ENCODE measurements around the gene PRICKLE3. TPM values are rescaled to one million over a fixed set of nuclear protein-coding genes. Genes with fewer than 3 reads are reported as not detected.

PRICKLE3 gene
- total RNA-seq, 1 donor from 2014 or later, result 20.2 TPM

Other genes starting within 250 kb of the PRICKLE3 start
- gene OTUD5, start 228.8 kb downstream of the PRICKLE3 start, total RNA-seq (ENCODE audit: insufficient read depth, low replicate concordance), result 44.5 TPM
- 1.2 TPM for gene KCND1, start 214.5 kb downstream of the PRICKLE3 start, total RNA-seq (ENCODE audit: insufficient read depth, low replicate concordance)
- gene GRIPAP1, start 184.1 kb downstream of the PRICKLE3 start, total RNA-seq (ENCODE audit: insufficient read depth, low replicate concordance), result 20.2 TPM
- gene TFE3, start 143.0 kb downstream of the PRICKLE3 start, total RNA-seq (ENCODE audit: insufficient read depth, low replicate concordance), result 22.1 TPM
- 1.7 TPM for gene CCDC120, start 127.4 kb downstream of the PRICKLE3 start, total RNA-seq (ENCODE audit: insufficient read depth, low replicate concordance)
- gene PRAF2, start 112.4 kb downstream of the PRICKLE3 start, total RNA-seq (ENCODE audit: insufficient read depth, low replicate concordance), result 9.4 TPM
- 13.5 TPM for gene WDR45, start 106.5 kb downstream of the PRICKLE3 start, total RNA-seq (ENCODE audit: insufficient read depth, low replicate concordance)
- gene GPKOW, start 62.6 kb downstream of the PRICKLE3 start, total RNA-seq (ENCODE audit: insufficient read depth, low replicate concordance), result 11.8 TPM
- 0.24 TPM for gene MAGIX, start 23.6 kb downstream of the PRICKLE3 start, total RNA-seq (ENCODE audit: insufficient read depth, low replicate concordance)
- gene PLP2, start 14.5 kb downstream of the PRICKLE3 start, total RNA-seq (ENCODE audit: insufficient read depth, low replicate concordance), result 28.9 TPM
- 0.24 TPM for gene SYP, start 13.8 kb upstream of the PRICKLE3 start, total RNA-seq (ENCODE audit: insufficient read depth, low replicate concordance)
- gene CACNA1F, start 47.0 kb upstream of the PRICKLE3 start, total RNA-seq (ENCODE audit: insufficient read depth, low replicate concordance), result not detected
- gene CCDC22, start 49.1 kb upstream of the PRICKLE3 start, total RNA-seq (ENCODE audit: insufficient read depth, low replicate concordance), result 4.1 TPM
- not detected for gene FOXP3, start 78.3 kb upstream of the PRICKLE3 start, total RNA-seq (ENCODE audit: insufficient read depth, low replicate concordance)
- 3.9 TPM for gene PPP1R3F, start 83.4 kb upstream of the PRICKLE3 start, total RNA-seq (ENCODE audit: insufficient read depth, low replicate concordance)
- not detected for gene GAGE10, start 117.3 kb upstream of the PRICKLE3 start, total RNA-seq (ENCODE audit: insufficient read depth, low replicate concordance)
- gene GAGE12J, start 135.7 kb upstream of the PRICKLE3 start, total RNA-seq (ENCODE audit: insufficient read depth, low replicate concordance), result not detected
- gene GAGE13, start 145.2 kb upstream of the PRICKLE3 start, total RNA-seq (ENCODE audit: insufficient read depth, low replicate concordance), result not detected